ENCODE data around the gene FIBP.

DNA sequence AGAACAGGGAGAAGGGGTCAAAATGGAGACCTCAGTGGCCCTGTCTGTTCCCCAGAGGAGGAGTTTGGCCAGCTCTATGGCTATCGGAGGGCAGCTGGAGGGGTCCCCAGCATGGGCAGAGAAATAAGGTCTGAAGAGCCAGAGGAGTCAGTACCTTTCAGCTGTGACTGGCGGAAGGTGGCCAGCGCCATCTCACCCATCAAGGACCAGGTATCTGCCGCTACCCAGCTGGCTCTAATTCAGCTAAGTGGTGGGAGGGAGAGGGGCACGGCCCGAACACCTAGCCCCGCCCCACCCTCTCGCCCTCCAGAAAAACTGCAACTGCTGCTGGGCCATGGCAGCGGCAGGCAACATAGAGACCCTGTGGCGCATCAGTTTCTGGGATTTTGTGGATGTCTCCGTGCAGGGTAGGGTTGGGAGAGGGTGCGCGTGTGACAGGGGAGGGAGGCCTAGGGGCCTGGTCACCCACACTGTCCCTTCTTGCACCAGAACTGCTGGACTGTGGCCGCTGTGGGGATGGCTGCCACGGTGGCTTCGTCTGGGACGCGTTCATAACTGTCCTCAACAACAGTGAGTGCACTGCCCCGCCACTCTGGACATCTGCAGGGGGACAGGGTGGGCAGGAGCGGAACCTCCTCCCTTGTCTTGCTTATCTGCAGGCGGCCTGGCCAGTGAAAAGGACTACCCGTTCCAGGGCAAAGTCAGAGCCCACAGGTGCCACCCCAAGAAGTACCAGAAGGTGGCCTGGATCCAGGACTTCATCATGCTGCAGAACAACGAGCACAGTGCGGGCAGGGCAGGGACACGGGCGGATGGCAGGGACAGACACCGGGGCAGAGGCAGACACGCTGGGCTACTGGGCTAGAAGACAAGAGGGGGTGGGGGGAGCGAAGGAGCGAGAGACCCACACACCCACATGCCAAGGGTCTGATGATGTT lies 5.9 kb downstream of the FIBP start:
- TF ChIP-seq GATA2 (IDR thresholded peaks at IDR 0.05; ENCODE audit: low read depth, low read length) (no peak), GATA3 (IDR thresholded peaks at IDR 0.05; ENCODE audit: low read depth, low read length) (no peak)

Data from SH-SY5Y (cell line).